Suprapubic skin (tissue), 4 donors: ENCODE measurements around the gene LCMT2. TPM values are rescaled to one million over a fixed set of nuclear protein-coding genes. Genes with fewer than 3 reads are reported as not detected.

Experiments
- DNase-seq, 2 donors: peaks; one replicate each; pipeline ENCODE4 v3.0.0-alpha.2; 2019; ENCODE audit warnings: low spot score in 2 of 2
- H3K27ac ChIP-seq: fragments of 200-600 bp; sonication (generic); one replicate; pipeline ENCODE4 v1.5.1; 2019
- H3K27me3 ChIP-seq: fragments of 200-600 bp; sonication (generic); one replicate; pipeline ENCODE4 v1.5.1; 2019
- H3K36me3 ChIP-seq: fragments of 200-600 bp; sonication (generic); one replicate; pipeline ENCODE4 v1.5.1; 2019
- H3K4me1 ChIP-seq: fragments of 200-600 bp; sonication (generic); one replicate; pipeline ENCODE4 v1.5.1; 2019
- H3K4me3 ChIP-seq: fragments of 200-600 bp; sonication (generic); one replicate; pipeline ENCODE4 v1.5.1; 2019; ENCODE audit warnings: mild to moderate bottlenecking
- H3K9me3 ChIP-seq: fragments of 200-600 bp; sonication (generic); one replicate; pipeline ENCODE4 v1.5.1; 2019
- CTCF ChIP-seq, 2 donors: fragments of 200-600 bp in 1 of 2; fragments of 450-650 bp in 1 of 2; sonication (generic) in 1 of 2; IDR thresholded peaks; one replicate each; pipeline ENCODE4 v1.5.1; 2016 to 2019; ENCODE audit warnings: antibody characterized with exemption in 2 of 2, mild to moderate bottlenecking in 1 of 2, moderate library complexity in 1 of 2
- EP300 ChIP-seq: sonication (generic); formaldehyde crosslinking; IDR thresholded peaks from one replicate; pipeline ENCODE4 v1.6.1; 2017; ENCODE audit warnings: antibody characterized with exemption
- POLR2A ChIP-seq, 2 donors: fragments of 450-650 bp; IDR thresholded peaks; one replicate each; pipeline ENCODE4 v1.6.1; 2017; ENCODE audit warnings: antibody characterized with exemption in 2 of 2, mild to moderate bottlenecking in 2 of 2, moderate library complexity in 2 of 2
- POLR2AphosphoS5 ChIP-seq, 3 donors: sonication (generic); formaldehyde crosslinking; IDR thresholded peaks; one replicate each; pipeline ENCODE4 v1.6.1; 2017; ENCODE audit warnings: antibody characterized with exemption in 3 of 3
- WGBS: methylation state at CpG from one replicate; pipeline ENCODE4 v1.1.5; 2018; 5-methylcytosine and 5-hydroxymethylcytosine counted together
- total RNA-seq, 4 donors: library from RNA; depleted of rRNA; stranded (reverse); fragments of >200 nt; gene quantifications; one replicate each; pipeline ENCODE4 v1.1.0, GENCODE V29; 2016

The LCMT2 gene
- total RNA-seq, 4 donors from 2014 or later = 3.2 to 5.7 (median 5.6) TPM

GRCh38 chr15:43302205-43302817, 28.1 kb downstream of the LCMT2 start, which contains the start of gene TGM7:
TGM7 (minus strand) TSS chr15:43302255.
- TF ChIP-seq CTCF (IDR thresholded peaks at IDR 0.05) (no peak), POLR2A (IDR thresholded peaks at IDR 0.05) (no peak), EP300 (no peak), POLR2AphosphoS5 (IDR thresholded peaks at IDR 0.05) (no peak)
- H3K4me1 ChIP-seq = no peaks in the 10 kb centered on the region
- no peak for DNase-seq
- H3K27me3 ChIP-seq = peaks cover 32% of the 10 kb centered on the region
- H3K9me3 ChIP-seq = no peaks in the 10 kb centered on the region
- no peak within 1 kb of the TSS for H3K27ac ChIP-seq
- 87% methylated on average over 11 of the region's 11 CpGs for WGBS
- H3K4me3 ChIP-seq = no peak within 1 kb of the TSS
- no peaks in the 10 kb centered on the region for H3K36me3 ChIP-seq

DNA sequence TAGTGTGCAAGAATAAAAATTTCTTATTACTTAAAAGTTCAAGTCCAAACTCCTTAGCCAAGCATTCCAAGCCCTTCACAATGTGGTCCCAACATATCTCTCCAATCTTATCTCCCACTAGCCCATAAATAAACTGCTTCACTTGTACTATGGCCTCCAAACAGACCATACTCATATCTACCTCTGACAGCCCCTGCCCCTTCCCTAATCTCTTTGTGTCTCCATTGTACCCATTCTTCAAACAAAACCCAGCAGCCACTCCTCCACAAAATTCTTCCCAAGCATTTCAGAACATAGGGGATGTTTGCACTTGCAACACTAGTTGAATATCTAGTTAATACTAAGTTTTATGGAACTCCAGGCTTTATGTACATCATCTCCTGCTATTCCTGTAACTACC, 30.5 kb downstream of the LCMT2 start:
- Histone ChIP-seq H3K36me3 (no peaks in the 10 kb centered on the region), H3K9me3 (no peaks in the 10 kb centered on the region), H3K4me1 (no peaks in the 10 kb centered on the region), H3K27me3 (peaks cover 19% of the 10 kb centered on the region), H3K4me3 (no peak overlapping the region), H3K27ac (no peak overlapping the region)
- TF ChIP-seq EP300 (no peak), POLR2AphosphoS5 (IDR thresholded peaks at IDR 0.05) (no peak), CTCF (IDR thresholded peaks at IDR 0.05) (no peak), POLR2A (IDR thresholded peaks at IDR 0.05) (no peak)
- no peak for DNase-seq

DNA sequence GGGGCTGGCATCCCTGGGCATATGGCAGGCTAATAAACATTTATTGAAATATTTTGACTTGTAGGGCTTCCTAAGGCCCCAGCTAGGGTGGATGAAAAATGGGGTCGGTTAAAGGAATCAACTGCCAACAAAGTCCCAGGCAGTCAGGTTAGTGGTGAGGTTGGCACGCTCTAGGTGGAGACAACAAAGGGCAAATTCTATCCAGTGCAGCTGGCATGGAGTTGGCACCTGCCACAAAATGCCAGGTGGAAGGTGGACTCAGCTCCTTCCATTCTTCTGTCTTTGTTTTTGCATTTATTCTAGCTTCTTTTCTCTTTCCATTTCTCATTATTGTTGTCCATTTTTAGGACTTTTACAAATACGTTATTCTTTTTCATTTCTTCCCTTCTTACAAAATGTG, 31.0 kb downstream of the LCMT2 start:
- DNase-seq = no peak
- TF ChIP-seq CTCF (IDR thresholded peaks at IDR 0.05) (no peak), EP300 (no peak), POLR2A (IDR thresholded peaks at IDR 0.05) (no peak), POLR2AphosphoS5 (IDR thresholded peaks at IDR 0.05) (no peak)
- H3K27ac ChIP-seq = no peak overlapping the region
- 80% methylated on average over 3 of the region's 3 CpGs for WGBS
- H3K4me3 ChIP-seq = no peak overlapping the region
- H3K9me3 ChIP-seq = no peaks in the 10 kb centered on the region
- H3K36me3 ChIP-seq = no peaks in the 10 kb centered on the region
- H3K4me1 ChIP-seq = no peaks in the 10 kb centered on the region
- H3K27me3 ChIP-seq = peaks cover 23% of the 10 kb centered on the region

DNA sequence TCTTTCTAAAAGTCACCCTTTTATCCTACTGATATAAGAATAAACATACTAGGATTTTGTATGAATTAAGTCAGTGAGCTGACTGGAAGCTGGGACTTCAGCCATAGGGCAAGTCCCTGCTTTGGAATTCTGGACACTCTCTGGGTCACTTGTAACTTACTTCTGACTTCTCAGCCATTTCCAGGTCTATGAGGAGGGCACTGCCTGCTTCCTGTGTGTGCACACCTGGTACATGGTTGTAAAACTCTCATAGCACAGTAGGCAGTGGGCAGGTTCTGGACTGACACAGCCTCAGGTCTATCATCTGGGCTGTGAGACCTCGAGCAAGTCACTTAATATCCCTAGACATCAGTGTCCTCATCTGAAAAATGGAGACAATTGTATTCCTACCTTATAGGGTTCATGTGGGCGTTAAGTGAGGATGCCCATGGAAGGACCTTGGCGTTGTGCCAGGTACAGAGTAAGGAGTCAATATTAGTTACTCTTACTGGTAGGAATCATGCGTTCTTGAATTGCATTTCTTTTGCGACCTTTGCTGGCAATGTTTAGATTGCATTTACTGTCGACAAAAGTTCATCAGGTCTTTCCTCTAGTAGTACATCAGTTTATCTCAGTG, 36.2 kb downstream of the LCMT2 start:
- Histone ChIP-seq H3K27me3 (peaks cover 32% of the 10 kb centered on the region), H3K27ac (no peak overlapping the region), H3K36me3 (no peaks in the 10 kb centered on the region), H3K4me1 (no peaks in the 10 kb centered on the region), H3K4me3 (no peak overlapping the region), H3K9me3 (no peaks in the 10 kb centered on the region)
- TF ChIP-seq CTCF (IDR thresholded peaks at IDR 0.05) (no peak), EP300 (no peak), POLR2AphosphoS5 (IDR thresholded peaks at IDR 0.05) (no peak), POLR2A (IDR thresholded peaks at IDR 0.05) (no peak)
- no peak for DNase-seq
- 59% methylated on average over 6 of the region's 6 CpGs for WGBS

DNA sequence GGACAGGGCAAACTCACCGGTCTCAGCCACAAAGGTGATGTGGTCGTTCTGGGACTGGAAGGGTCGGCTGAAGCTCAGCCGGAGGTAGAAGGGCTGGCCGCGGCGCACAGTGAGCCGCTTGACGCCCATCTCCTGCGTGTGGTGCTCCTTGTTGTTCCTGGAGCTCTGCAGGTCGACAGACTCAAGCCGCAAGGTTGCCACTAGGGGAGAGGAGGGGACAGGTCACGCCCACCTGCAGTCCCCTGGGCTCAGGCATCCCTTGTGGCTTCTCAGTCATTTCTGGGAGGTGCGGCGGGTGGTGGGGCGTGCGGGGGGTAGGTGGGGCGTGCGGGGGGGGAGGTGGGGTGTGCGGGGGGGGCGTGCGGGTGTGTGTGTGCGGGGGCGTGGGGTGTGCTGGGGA, 36.9 kb downstream of the LCMT2 start:
- TF ChIP-seq POLR2AphosphoS5 (IDR thresholded peaks at IDR 0.05) (no peak), EP300 (no peak), POLR2A (IDR thresholded peaks at IDR 0.05) (no peak), CTCF (IDR thresholded peaks at IDR 0.05) (no peak)
- H3K27ac ChIP-seq = no peak overlapping the region
- no peaks in the 10 kb centered on the region for H3K9me3 ChIP-seq
- WGBS = 12% methylated on average over 10 of the region's 24 CpGs
- no peaks in the 10 kb centered on the region for H3K36me3 ChIP-seq
- H3K27me3 ChIP-seq = peaks cover 31% of the 10 kb centered on the region
- H3K4me1 ChIP-seq = no peaks in the 10 kb centered on the region
- DNase-seq = no peak
- H3K4me3 ChIP-seq = no peak overlapping the region
